ENCODE data around the gene CDH6. TPM values are rescaled to one million over a fixed set of nuclear protein-coding genes. Genes with fewer than 3 reads are reported as not detected.

Gene CDH6
- polyA plus RNA-seq, 1 of the 3 experiments (the other 2 are of a cell fraction), result 1.1 TPM

DNA sequence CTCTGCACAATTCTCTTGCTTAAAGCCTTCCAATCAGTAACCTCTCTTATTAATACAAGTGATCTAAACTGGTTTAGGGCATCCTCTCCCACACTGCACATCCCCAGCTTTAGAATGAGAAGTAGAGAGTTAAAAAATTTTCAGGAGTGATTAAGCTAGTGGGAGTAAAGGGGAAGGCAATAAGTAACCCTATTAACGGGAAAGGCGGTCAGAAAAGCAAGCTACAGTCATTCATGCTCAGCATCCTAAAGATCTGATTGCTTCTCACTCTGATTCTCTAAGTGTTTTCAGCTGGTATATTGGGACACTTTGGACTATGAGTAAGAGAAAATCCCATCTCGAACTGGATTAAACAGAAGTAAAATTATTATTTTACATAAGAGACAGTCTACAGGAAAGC is 15.8 kb downstream of the CDH6 start:
- 13% methylated on average over 3 of the region's 3 CpGs for WGBS (ENCODE audit: low lambda C conversion rate)
- ChIA-PET CTCF (interaction anchor here (0.6 to 0.7 kb wide), 2 partner anchors 10 to 22 kb away, joined by 3 read pairs; no protein-coding TSS in a partner anchor), POLR2A (no interaction called here)

DNA sequence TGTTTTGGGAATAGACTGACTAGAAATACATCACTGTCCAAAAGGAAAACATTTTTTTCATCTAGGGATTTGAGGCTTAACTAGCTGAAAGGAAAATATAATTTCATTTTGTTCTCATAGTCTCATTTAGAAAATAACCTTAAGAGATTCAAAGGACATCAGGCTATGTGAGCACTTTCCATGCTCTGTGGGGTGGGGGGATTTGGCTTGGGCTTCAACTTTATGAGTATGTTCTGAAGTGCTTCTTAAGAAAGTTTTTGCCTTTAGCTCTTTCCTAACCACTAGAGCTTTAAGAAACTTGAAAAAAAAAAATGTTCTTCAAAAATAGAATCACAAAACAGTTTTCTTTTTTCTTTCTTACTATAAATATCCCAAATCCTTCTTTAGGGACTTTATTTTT is 17.6 kb downstream of the CDH6 start:
- Histone ChIP-seq H3K79me2 (ENCODE audit: insufficient read depth) (no peaks in the 10 kb centered on the region), H2AFZ (ENCODE audit: low read depth) (no peak overlapping the region), H4K20me1 (ENCODE audit: insufficient read depth) (no peaks in the 10 kb centered on the region), H3K27me3 (ENCODE audit: insufficient read depth) (peaks cover 30% of the 10 kb centered on the region; the same call in 1 of the 2 replicates), H3K9me2 (no peaks in the 10 kb centered on the region), H3K9me3 (no peaks in the 10 kb centered on the region), H3K27ac (ENCODE audit: low read depth in 2 of 2, low read length in 1 of 2) (no peak overlapping the region), H3K4me2 (no peak overlapping the region), H3K4me1 (ENCODE audit: control insufficient read depth in 1 of 2, insufficient read depth in 2 of 2, low read depth in 1 of 2, low read length in 1 of 2) (no peaks in the 10 kb centered on the region; a peak in 1 of 4 replicates), H3K4me3 (ENCODE audit: low read depth in 2 of 2, low read length in 1 of 2) (no peak overlapping the region), H3F3A (replicated peaks; ENCODE audit: insufficient read depth) (no peaks in the 10 kb centered on the region), H3K36me3 (replicated peaks in 1 of 2; ENCODE audit: control insufficient read depth in 1 of 2, insufficient read depth in 2 of 2, low read length in 1 of 2) (no peaks in the 10 kb centered on the region), H3K9ac (no peak overlapping the region)
- CTCF ChIA-PET, result interaction anchor here (0.8 to 2.1 kb wide), 3 partner anchors 21 to 270 kb away, joined by 3 to 8 read pairs (median 7); no protein-coding TSS in a partner anchor
- no peak for DNase-seq
- POLR2A ChIA-PET, result no interaction called here
- TF ChIP-seq GATA2 (CRISPR knock-in tag; IDR thresholded peaks at IDR 0.05) (no peak), RCOR1 (IDR thresholded peaks at IDR 0.05; ENCODE audit: low read length) (no peak), FOSL2 (IDR thresholded peaks at IDR 0.05; ENCODE audit: borderline replicate concordance, low read depth) (no peak), EP300 (IDR thresholded peaks at IDR 0.05; ENCODE audit: borderline replicate concordance in 1 of 2, low read depth in 1 of 2, low read length in 1 of 2) (no peak), NFIC (IDR thresholded peaks at IDR 0.05; ENCODE audit: borderline replicate concordance) (no peak), MXI1 (IDR thresholded peaks at IDR 0.05; ENCODE audit: low read depth, low read length) (no peak), FOXJ3 (CRISPR knock-in tag; IDR thresholded peaks at IDR 0.05) (no peak)
- TF ChIP-seq, protein P1, sequence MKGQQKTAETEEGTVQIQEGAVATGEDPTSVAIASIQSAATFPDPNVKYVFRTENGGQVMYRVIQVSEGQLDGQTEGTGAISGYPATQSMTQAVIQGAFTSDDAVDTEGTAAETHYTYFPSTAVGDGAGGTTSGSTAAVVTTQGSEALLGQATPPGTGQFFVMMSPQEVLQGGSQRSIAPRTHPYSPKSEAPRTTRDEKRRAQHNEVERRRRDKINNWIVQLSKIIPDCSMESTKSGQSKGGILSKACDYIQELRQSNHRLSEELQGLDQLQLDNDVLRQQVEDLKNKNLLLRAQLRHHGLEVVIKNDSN (IDR thresholded peaks at IDR 0.05; ENCODE audit: borderline replicate concordance, low read depth), result no peak
- TF ChIP-seq, protein P2, sequence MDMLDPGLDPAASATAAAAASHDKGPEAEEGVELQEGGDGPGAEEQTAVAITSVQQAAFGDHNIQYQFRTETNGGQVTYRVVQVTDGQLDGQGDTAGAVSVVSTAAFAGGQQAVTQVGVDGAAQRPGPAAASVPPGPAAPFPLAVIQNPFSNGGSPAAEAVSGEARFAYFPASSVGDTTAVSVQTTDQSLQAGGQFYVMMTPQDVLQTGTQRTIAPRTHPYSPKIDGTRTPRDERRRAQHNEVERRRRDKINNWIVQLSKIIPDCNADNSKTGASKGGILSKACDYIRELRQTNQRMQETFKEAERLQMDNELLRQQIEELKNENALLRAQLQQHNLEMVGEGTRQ (IDR thresholded peaks at IDR 0.05; ENCODE audit: borderline replicate concordance, low read depth, low read length), result no peak
- TF ChIP-seq, protein P3, sequence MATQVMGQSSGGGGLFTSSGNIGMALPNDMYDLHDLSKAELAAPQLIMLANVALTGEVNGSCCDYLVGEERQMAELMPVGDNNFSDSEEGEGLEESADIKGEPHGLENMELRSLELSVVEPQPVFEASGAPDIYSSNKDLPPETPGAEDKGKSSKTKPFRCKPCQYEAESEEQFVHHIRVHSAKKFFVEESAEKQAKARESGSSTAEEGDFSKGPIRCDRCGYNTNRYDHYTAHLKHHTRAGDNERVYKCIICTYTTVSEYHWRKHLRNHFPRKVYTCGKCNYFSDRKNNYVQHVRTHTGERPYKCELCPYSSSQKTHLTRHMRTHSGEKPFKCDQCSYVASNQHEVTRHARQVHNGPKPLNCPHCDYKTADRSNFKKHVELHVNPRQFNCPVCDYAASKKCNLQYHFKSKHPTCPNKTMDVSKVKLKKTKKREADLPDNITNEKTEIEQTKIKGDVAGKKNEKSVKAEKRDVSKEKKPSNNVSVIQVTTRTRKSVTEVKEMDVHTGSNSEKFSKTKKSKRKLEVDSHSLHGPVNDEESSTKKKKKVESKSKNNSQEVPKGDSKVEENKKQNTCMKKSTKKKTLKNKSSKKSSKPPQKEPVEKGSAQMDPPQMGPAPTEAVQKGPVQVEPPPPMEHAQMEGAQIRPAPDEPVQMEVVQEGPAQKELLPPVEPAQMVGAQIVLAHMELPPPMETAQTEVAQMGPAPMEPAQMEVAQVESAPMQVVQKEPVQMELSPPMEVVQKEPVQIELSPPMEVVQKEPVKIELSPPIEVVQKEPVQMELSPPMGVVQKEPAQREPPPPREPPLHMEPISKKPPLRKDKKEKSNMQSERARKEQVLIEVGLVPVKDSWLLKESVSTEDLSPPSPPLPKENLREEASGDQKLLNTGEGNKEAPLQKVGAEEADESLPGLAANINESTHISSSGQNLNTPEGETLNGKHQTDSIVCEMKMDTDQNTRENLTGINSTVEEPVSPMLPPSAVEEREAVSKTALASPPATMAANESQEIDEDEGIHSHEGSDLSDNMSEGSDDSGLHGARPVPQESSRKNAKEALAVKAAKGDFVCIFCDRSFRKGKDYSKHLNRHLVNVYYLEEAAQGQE (IDR thresholded peaks at IDR 0.05; ENCODE audit: low read depth, low read length), result no peak
- TF ChIP-seq, protein P4, sequence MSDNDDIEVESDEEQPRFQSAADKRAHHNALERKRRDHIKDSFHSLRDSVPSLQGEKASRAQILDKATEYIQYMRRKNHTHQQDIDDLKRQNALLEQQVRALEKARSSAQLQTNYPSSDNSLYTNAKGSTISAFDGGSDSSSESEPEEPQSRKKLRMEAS (IDR thresholded peaks at IDR 0.05; ENCODE audit: low read depth), result no peak
- TF ChIP-seq, protein P5, sequence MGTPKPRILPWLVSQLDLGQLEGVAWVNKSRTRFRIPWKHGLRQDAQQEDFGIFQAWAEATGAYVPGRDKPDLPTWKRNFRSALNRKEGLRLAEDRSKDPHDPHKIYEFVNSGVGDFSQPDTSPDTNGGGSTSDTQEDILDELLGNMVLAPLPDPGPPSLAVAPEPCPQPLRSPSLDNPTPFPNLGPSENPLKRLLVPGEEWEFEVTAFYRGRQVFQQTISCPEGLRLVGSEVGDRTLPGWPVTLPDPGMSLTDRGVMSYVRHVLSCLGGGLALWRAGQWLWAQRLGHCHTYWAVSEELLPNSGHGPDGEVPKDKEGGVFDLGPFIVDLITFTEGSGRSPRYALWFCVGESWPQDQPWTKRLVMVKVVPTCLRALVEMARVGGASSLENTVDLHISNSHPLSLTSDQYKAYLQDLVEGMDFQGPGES (IDR thresholded peaks at IDR 0.05; ENCODE audit: low read depth, low read length), result no peak
- TF ChIP-seq, protein P6, sequence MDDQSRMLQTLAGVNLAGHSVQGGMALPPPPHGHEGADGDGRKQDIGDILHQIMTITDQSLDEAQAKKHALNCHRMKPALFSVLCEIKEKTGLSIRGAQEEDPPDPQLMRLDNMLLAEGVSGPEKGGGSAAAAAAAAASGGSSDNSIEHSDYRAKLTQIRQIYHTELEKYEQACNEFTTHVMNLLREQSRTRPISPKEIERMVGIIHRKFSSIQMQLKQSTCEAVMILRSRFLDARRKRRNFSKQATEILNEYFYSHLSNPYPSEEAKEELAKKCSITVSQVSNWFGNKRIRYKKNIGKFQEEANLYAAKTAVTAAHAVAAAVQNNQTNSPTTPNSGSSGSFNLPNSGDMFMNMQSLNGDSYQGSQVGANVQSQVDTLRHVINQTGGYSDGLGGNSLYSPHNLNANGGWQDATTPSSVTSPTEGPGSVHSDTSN (IDR thresholded peaks at IDR 0.05), result no peak
- TF ChIP-seq, protein P7, sequence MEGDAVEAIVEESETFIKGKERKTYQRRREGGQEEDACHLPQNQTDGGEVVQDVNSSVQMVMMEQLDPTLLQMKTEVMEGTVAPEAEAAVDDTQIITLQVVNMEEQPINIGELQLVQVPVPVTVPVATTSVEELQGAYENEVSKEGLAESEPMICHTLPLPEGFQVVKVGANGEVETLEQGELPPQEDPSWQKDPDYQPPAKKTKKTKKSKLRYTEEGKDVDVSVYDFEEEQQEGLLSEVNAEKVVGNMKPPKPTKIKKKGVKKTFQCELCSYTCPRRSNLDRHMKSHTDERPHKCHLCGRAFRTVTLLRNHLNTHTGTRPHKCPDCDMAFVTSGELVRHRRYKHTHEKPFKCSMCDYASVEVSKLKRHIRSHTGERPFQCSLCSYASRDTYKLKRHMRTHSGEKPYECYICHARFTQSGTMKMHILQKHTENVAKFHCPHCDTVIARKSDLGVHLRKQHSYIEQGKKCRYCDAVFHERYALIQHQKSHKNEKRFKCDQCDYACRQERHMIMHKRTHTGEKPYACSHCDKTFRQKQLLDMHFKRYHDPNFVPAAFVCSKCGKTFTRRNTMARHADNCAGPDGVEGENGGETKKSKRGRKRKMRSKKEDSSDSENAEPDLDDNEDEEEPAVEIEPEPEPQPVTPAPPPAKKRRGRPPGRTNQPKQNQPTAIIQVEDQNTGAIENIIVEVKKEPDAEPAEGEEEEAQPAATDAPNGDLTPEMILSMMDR (IDR thresholded peaks at IDR 0.05), result no peak

More for the DNA sequence above, 15.8 kb downstream of the CDH6 start:
- Histone ChIP-seq H3F3A (replicated peaks; ENCODE audit: insufficient read depth) (no peaks in the 10 kb centered on the region), H2AFZ (ENCODE audit: low read depth) (no peak overlapping the region), H3K9me3 (no peaks in the 10 kb centered on the region), H3K27me3 (ENCODE audit: insufficient read depth) (peaks cover 34% of the 10 kb centered on the region; the same call in 1 of the 2 replicates), H3K4me1 (ENCODE audit: control insufficient read depth in 1 of 2, insufficient read depth in 2 of 2, low read depth in 1 of 2, low read length in 1 of 2) (no peaks in the 10 kb centered on the region; a peak in 1 of 4 replicates), H3K9ac (no peak overlapping the region), H3K9me2 (no peaks in the 10 kb centered on the region), H4K20me1 (ENCODE audit: insufficient read depth) (no peaks in the 10 kb centered on the region), H3K4me3 (ENCODE audit: low read depth in 2 of 2, low read length in 1 of 2) (no peak overlapping the region), H3K79me2 (ENCODE audit: insufficient read depth) (no peaks in the 10 kb centered on the region), H3K27ac (ENCODE audit: low read depth in 2 of 2, low read length in 1 of 2) (no peak overlapping the region), H3K4me2 (no peak overlapping the region), H3K36me3 (replicated peaks in 1 of 2; ENCODE audit: control insufficient read depth in 1 of 2, insufficient read depth in 2 of 2, low read length in 1 of 2) (no peaks in the 10 kb centered on the region)
- TF ChIP-seq, protein P5 (IDR thresholded peaks at IDR 0.05; ENCODE audit: low read depth, low read length), result no peak
- DNase-seq, result no peak
